IMR-90 (cell line): Measurements from ENCODE around the gene EEF2K. TPM values are rescaled to one million over a fixed set of nuclear protein-coding genes. Genes with fewer than 3 reads are reported as not detected.

Experiments
- ATAC-seq: fragments of 200-7000 bp; cut with Tn5 transposase; 2 replicates; pipeline ENCODE4 v1.9.1; 2020; ENCODE audit warnings: low read depth, mild to moderate bottlenecking, moderate library complexity
- BruUV-seq: library from RNA; stranded (reverse); fragments of 400-500 nt; replicated peaks from 2 replicates; lab custom pipeline; 2021; lab: Mats Ljungman, UMichigan
- CTCF ChIA-PET: fragments of 300-600 bp; formaldehyde crosslinking; extraction: SDS; loops from one replicate; lab custom pipeline; 2021; ENCODE audit warnings: antibody characterized with exemption; lab: Yijun Ruan, JAX
- POLR2A ChIA-PET: fragments of 300-600 bp; sonication (Branson Sonifier 250); formaldehyde crosslinking; loops from one replicate; lab custom pipeline; 2022; ENCODE audit warnings: antibody characterized with exemption; ENCODE audit not compliant: unreplicated experiment; lab: Charles Lee
- DNase-seq: peaks from one replicate; pipeline ENCODE4 v3.0.0; 2013
- H2AFZ ChIP-seq: replicated peaks from 2 replicates; pipeline ENCODE3; 2013; ENCODE audit warnings: low read length, mild to moderate bottlenecking; ENCODE audit not compliant: poor library complexity
- H2AK5ac ChIP-seq: 2 replicates; pipeline ENCODE4 v1.6.1; 2013; ENCODE audit warnings: low read depth, low read length, inconsistent platforms
- H2AK9ac ChIP-seq: replicated peaks from 2 replicates; pipeline ENCODE3; 2013; ENCODE audit warnings: mild to moderate bottlenecking, low read depth, low read length, moderate library complexity; ENCODE audit not compliant: poor library complexity
- H2BK120ac ChIP-seq: 2 replicates; pipeline ENCODE4 v1.6.1; 2013; ENCODE audit warnings: low read depth, low read length, inconsistent platforms
- H2BK15ac ChIP-seq: 3 replicates; pipeline ENCODE4 v1.6.1; 2013; ENCODE audit warnings: low read depth, low read length, inconsistent platforms
- H2BK20ac ChIP-seq: 2 replicates; pipeline ENCODE4 v1.6.1; 2013; ENCODE audit warnings: low read depth, mild to moderate bottlenecking, inconsistent platforms, low read length, moderate library complexity
- H2BK5ac ChIP-seq: 2 replicates; pipeline ENCODE4 v1.6.1; 2013; ENCODE audit warnings: mild to moderate bottlenecking, low read depth, low read length, inconsistent platforms; ENCODE audit not compliant: poor library complexity, severe bottlenecking
- H3K14ac ChIP-seq: replicated peaks from 2 replicates; pipeline ENCODE4 v1.6.1; 2013; ENCODE audit warnings: low read depth, low read length, inconsistent platforms
- H3K18ac ChIP-seq: 2 replicates; pipeline ENCODE4 v1.6.1; 2013; ENCODE audit warnings: low read depth, low read length, control low read depth
- H3K23ac ChIP-seq: 2 replicates; pipeline ENCODE4 v1.6.1; 2013; ENCODE audit warnings: low read depth, low read length, inconsistent platforms
- H3K27ac ChIP-seq: 2 replicates; pipeline ENCODE4 v1.5.1; 2013; ENCODE audit warnings: mild to moderate bottlenecking, control low read depth, low read length; ENCODE audit not compliant: insufficient read depth
- H3K27me3 ChIP-seq: 2 replicates; pipeline ENCODE4 v1.6.1; 2013; ENCODE audit warnings: low read length; ENCODE audit not compliant: control insufficient read depth, insufficient read depth
- H3K36me3 ChIP-seq: 2 replicates; pipeline ENCODE4 v1.6.1; 2013; ENCODE audit warnings: low read length, mixed read lengths; ENCODE audit not compliant: control insufficient read depth, insufficient read depth
- H3K4ac ChIP-seq: 2 replicates; pipeline ENCODE4 v1.6.1; 2013; ENCODE audit warnings: low read depth, low read length, inconsistent platforms
- H3K4me1 ChIP-seq: 2 replicates; pipeline ENCODE4 v1.6.1; 2013; ENCODE audit warnings: low read length, mixed read lengths; ENCODE audit not compliant: control insufficient read depth, insufficient read depth
- H3K4me2 ChIP-seq: 2 replicates; pipeline ENCODE4 v1.6.1; 2013; ENCODE audit warnings: low read depth, mild to moderate bottlenecking, control low read depth, low read length, moderate library complexity
- H3K4me3 ChIP-seq: 2 replicates; pipeline ENCODE4 v1.5.1; 2013; ENCODE audit warnings: low read depth, mild to moderate bottlenecking, control low read depth, low read length, moderate library complexity; ENCODE audit not compliant: insufficient read depth
- H3K56ac ChIP-seq: 2 replicates; pipeline ENCODE4 v1.6.1; 2013; ENCODE audit warnings: low read length, inconsistent platforms; ENCODE audit not compliant: insufficient read depth; ENCODE audit errors: extremely low read depth
- H3K79me1 ChIP-seq, 2 experiments: 2 replicates each; pipeline ENCODE4 v1.6.1; 2013; ENCODE audit warnings: low read length in 2 of 2, inconsistent platforms in 1 of 2, low read depth in 1 of 2
- H3K9ac ChIP-seq: 2 replicates; pipeline ENCODE4 v1.6.1; 2013; ENCODE audit warnings: low read depth, low read length, control low read depth
- H3K9me1 ChIP-seq: 2 replicates; pipeline ENCODE4 v1.6.1; 2013; ENCODE audit warnings: low read length, inconsistent platforms; ENCODE audit not compliant: insufficient read depth
- H3K9me3 ChIP-seq: 2 replicates; pipeline ENCODE4 v1.6.1; 2013; ENCODE audit warnings: low read length; ENCODE audit not compliant: control insufficient read depth, insufficient read depth
- H4K20me1 ChIP-seq: 2 replicates; pipeline ENCODE4 v1.6.1; 2013; ENCODE audit warnings: low read length, inconsistent platforms; ENCODE audit not compliant: insufficient read depth
- H4K5ac ChIP-seq: 2 replicates; pipeline ENCODE4 v1.6.1; 2013; ENCODE audit warnings: mild to moderate bottlenecking, low read depth, low read length, control low read depth
- H4K8ac ChIP-seq, 2 experiments: 2 replicates each; pipeline ENCODE4 v1.6.1; 2013; ENCODE audit warnings: low read depth in 2 of 2, low read length in 2 of 2, control low read depth in 1 of 2, inconsistent platforms in 1 of 2
- H4K91ac ChIP-seq: 2 replicates; pipeline ENCODE4 v1.6.1; 2013; ENCODE audit warnings: low read depth, low read length, inconsistent platforms; ENCODE audit not compliant: insufficient read depth
- BHLHE40 ChIP-seq: fragments of 150-350 bp; IDR thresholded peaks from 2 replicates; pipeline ENCODE4 v1.6.1; 2016; ENCODE audit warnings: mild to moderate bottlenecking, low read depth, low read length
- CEBPB ChIP-seq: IDR thresholded peaks from 2 replicates; pipeline ENCODE4 v1.6.1; 2012; ENCODE audit warnings: low read depth, low read length, improper control_type of control experiment
- CHD1 ChIP-seq: IDR thresholded peaks from 2 replicates; pipeline ENCODE4 v1.6.1; 2012; ENCODE audit warnings: low read depth, low read length, improper control_type of control experiment
- FOS ChIP-seq: fragments of 150-350 bp; IDR thresholded peaks from 2 replicates; pipeline ENCODE4 v1.6.1; 2016; ENCODE audit warnings: low read depth, low read length
- MAFK ChIP-seq: IDR thresholded peaks from 2 replicates; pipeline ENCODE4 v1.6.1; 2012; ENCODE audit warnings: low read depth, low read length, improper control_type of control experiment
- MAZ ChIP-seq: IDR thresholded peaks from 2 replicates; pipeline ENCODE4 v1.6.1; 2012; ENCODE audit warnings: low read depth, mild to moderate bottlenecking, low read length, improper control_type of control experiment, moderate library complexity, borderline replicate concordance
- MXI1 ChIP-seq: IDR thresholded peaks from 2 replicates; pipeline ENCODE4 v1.6.1; 2012; ENCODE audit warnings: low read depth, mild to moderate bottlenecking, low read length, moderate library complexity, borderline replicate concordance
- NFE2L2 ChIP-seq: fragments of 150-350 bp; IDR thresholded peaks from 2 replicates; pipeline ENCODE4 v1.6.1; 2016; ENCODE audit warnings: low read depth, mild to moderate bottlenecking, low read length
- POLR2A ChIP-seq: IDR thresholded peaks from 2 replicates; pipeline ENCODE4 v1.6.1; 2012; ENCODE audit warnings: mild to moderate bottlenecking, low read depth, low read length
- RAD21 ChIP-seq: IDR thresholded peaks from 2 replicates; pipeline ENCODE4 v1.6.1; 2012; ENCODE audit warnings: low read length, improper control_type of control experiment
- RCOR1 ChIP-seq: IDR thresholded peaks from 2 replicates; pipeline ENCODE4 v1.6.1; 2012; ENCODE audit warnings: mild to moderate bottlenecking, low read length, improper control_type of control experiment; ENCODE audit not compliant: insufficient replicate concordance
- RFX5 ChIP-seq: IDR thresholded peaks from 2 replicates; pipeline ENCODE4 v1.8.0; 2012; ENCODE audit warnings: low read depth, mild to moderate bottlenecking, low read length, moderate library complexity
- SMC3 ChIP-seq: fragments of 150-350 bp; IDR thresholded peaks from 2 replicates; pipeline ENCODE4 v1.6.1; 2016; ENCODE audit warnings: low read depth, mild to moderate bottlenecking, antibody characterized with exemption, low read length, moderate library complexity
- WGBS, 2 experiments: methylation state at CpG; one replicate each; pipeline versions ENCODE4 v1.1.5 to v1.1.7; 2013; ENCODE audit warnings: missing lambda C conversion rate in 2 of 2; ENCODE audit not compliant: insufficient read length in 1 of 2; ENCODE audit errors: extremely low coverage in 2 of 2; 5-methylcytosine and 5-hydroxymethylcytosine counted together
- dilution Hi-C: fragments of 300-500 bp; cut with HindIII; formaldehyde crosslinking; loops from one replicate; pipeline ENCODE4 v1.14.3; 2018; ENCODE audit warnings: low sequenced_read_pairs; ENCODE audit not compliant: unreplicated experiment
- in situ Hi-C: fragments of 300-500 bp; cut with MboI; formaldehyde crosslinking; loops from 3 replicates; pipeline ENCODE4 v1.14.3; 2019; ENCODE audit warnings: low sequenced_read_pairs, inconsistent platforms, mixed read lengths
- intact Hi-C: fragments of 100-400 bp; cut with micrococcal nuclease; formaldehyde crosslinking; loops from 2 replicates; pipeline ENCODE4 v1.10.0; 2022
- polyA plus RNA-seq, 3 experiments: library from polyadenylated mRNA; depleted of rRNA; stranded (reverse); fragments of >200 nt; gene quantifications; 2 replicates each; pipeline ENCODE4 v1.2.3, GENCODE V29; 2012; ENCODE audit warnings: low replicate concordance in 1 of 3
- total RNA-seq: library from RNA; depleted of rRNA; stranded (reverse); fragments of >200 nt; gene quantifications from 2 replicates; pipeline ENCODE4 v1.2.3, GENCODE V29; 2012
- TF ChIP-seq, protein P1 (sequence below): fragments of 150-350 bp; IDR thresholded peaks from 2 replicates; pipeline ENCODE4 v1.6.1; 2016; ENCODE audit warnings: low read depth, mild to moderate bottlenecking, low read length, moderate library complexity, borderline replicate concordance
- TF ChIP-seq, protein P2 (sequence below): fragments of 150-350 bp; IDR thresholded peaks from 2 replicates; pipeline ENCODE4 v1.6.1; 2017; ENCODE audit warnings: mild to moderate bottlenecking, antibody characterized with exemption, low read length, low read depth

Gene EEF2K
- total and polyA plus RNA-seq, 2 of the 4 experiments (the other 2 are of a cell fraction), result 9.7 to 16.5 TPM

DNA sequence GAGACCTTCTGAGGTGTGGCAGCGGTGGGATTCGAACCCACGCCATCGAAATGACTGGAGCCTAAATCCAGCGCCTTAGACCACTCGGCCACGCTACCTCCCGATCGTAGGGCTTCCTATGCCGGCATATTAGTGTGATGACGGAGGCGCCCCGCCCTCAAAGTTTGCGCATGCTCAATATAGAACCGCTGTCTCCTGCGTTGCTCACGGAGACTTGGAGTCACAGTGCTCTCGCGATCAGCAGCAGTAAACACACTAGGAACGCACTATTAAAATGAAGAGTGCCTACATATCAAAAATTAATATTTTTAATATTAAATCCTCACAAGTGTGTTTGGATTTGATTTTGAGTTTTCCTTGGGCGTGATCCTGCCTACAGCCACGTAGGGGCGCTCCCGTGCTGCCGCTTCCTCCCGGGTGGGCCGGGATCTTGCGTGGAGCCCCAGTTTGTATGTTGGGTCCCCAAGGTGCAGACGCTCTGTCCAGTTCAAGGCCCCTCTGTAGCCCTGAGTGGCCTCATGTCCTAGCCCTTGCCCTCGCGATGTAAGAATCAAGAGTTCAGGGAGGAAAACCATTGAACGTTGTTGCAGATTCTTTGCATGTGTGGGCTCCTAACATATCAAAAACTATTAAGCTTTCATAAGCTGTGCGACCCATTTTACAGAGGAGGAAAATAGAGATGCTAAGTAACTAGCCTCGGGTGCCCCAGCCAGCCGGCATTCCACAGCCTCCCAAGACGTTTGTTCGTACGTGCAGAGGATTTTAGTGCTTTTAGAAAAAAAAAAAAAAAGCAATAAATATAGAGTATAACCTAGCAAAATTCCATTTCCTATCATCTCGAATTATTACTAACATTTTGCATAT, 10.2 kb upstream of the EEF2K start:
- Histone ChIP-seq H2BK120ac (peak overlapping the region; percentile 15), H4K5ac (peak overlapping the region; percentile 63; the same call in 1 of the 2 replicates), H2AK9ac (no peak overlapping the region), H4K91ac (no peak overlapping the region), H4K8ac (peak overlapping the region; percentile 1 to 55; a peak in 3 of 4 replicates), H3K79me1 (peaks cover 0 to 3% of the 10 kb centered on the region in 2 experiments; a peak in 1 of 4 replicates), H2AK5ac (no peak overlapping the region), H3K27me3 (no peaks in the 10 kb centered on the region), H3K9me3 (no peaks in the 10 kb centered on the region), H2BK15ac (0 out of 3 replicates have a peak overlapping the region, but pooled peaks have one; percentile 0), H3K23ac (peak overlapping the region; percentile 20; the same call in 1 of the 2 replicates), H2BK20ac (0 out of 2 replicates have a peak overlapping the region, but pooled peaks have one; percentile 36), H3K4me2 (peak overlapping the region; percentile 91), H3K4me1 (peaks cover 4% of the 10 kb centered on the region), H3K4me3 (peak overlapping the region; percentile 61), H2BK5ac (peak overlapping the region; percentile 35), H3K56ac (peak overlapping the region; percentile 46), H3K9me1 (peaks cover 14% of the 10 kb centered on the region), H3K18ac (peak overlapping the region; percentile 52; the same call in 1 of the 2 replicates), H3K36me3 (no peaks in the 10 kb centered on the region), H3K27ac (peak overlapping the region; percentile 8), H3K14ac (peak overlapping the region; percentile 69; the same call in 1 of the 2 replicates), H2AFZ (peak overlapping the region; percentile 91), H4K20me1 (no peaks in the 10 kb centered on the region), H3K9ac (peak overlapping the region; percentile 60), H3K4ac (peak overlapping the region; percentile 47)
- ChIA-PET POLR2A (no interaction called here), CTCF (interaction anchor here (0.5 to 1.3 kb wide), 3 partner anchors 8 to 105 kb away, joined by 3 to 4 read pairs (median 3); no protein-coding TSS in a partner anchor)
- 0% methylated on average over 12 of the region's 39 CpGs; no CpG with 5 or more reads in 1 of the 2 experiments for WGBS, 2 experiments
- no TSS peak for BruUV-seq
- DNase-seq (peak; percentile 87), ATAC-seq (peak; percentile 27)
- in situ Hi-C loops, result no loop called here
- dilution Hi-C loops, result no loop called here
- intact Hi-C loops, result loop anchor here (1.0 kb wide), 1 partner anchor 101 kb away; the partner anchor contains the start of gene POLR3E
- TF ChIP-seq SMC3 (peak; percentile 66), FOS (peak; percentile 98), MAZ (peak; percentile 98; the same call in 1 of the 2 replicates), RCOR1 (peak; percentile 83), BHLHE40 (no peak), CHD1 (peak; percentile 82; the same call in 1 of the 2 replicates), POLR2A (no peak), CEBPB (no peak; the same call in 1 of the 2 replicates), NFE2L2 (no peak), MXI1 (no peak), RAD21 (peak; percentile 69), RFX5 (no peak), MAFK (no peak)
- TF ChIP-seq, protein P1, sequence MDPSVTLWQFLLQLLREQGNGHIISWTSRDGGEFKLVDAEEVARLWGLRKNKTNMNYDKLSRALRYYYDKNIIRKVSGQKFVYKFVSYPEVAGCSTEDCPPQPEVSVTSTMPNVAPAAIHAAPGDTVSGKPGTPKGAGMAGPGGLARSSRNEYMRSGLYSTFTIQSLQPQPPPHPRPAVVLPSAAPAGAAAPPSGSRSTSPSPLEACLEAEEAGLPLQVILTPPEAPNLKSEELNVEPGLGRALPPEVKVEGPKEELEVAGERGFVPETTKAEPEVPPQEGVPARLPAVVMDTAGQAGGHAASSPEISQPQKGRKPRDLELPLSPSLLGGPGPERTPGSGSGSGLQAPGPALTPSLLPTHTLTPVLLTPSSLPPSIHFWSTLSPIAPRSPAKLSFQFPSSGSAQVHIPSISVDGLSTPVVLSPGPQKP, result no peak
- TF ChIP-seq, protein P2, sequence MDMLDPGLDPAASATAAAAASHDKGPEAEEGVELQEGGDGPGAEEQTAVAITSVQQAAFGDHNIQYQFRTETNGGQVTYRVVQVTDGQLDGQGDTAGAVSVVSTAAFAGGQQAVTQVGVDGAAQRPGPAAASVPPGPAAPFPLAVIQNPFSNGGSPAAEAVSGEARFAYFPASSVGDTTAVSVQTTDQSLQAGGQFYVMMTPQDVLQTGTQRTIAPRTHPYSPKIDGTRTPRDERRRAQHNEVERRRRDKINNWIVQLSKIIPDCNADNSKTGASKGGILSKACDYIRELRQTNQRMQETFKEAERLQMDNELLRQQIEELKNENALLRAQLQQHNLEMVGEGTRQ, result no peak
